ENCODE results near the gene TRIM59. TPM values are rescaled to one million over a fixed set of nuclear protein-coding genes. Genes with fewer than 3 reads are reported as not detected.

Gene TRIM59
- total and polyA plus RNA-seq, 2 of the 4 experiments (the other 2 are of a cell fraction): 8.0 to 65.4 TPM

DNA sequence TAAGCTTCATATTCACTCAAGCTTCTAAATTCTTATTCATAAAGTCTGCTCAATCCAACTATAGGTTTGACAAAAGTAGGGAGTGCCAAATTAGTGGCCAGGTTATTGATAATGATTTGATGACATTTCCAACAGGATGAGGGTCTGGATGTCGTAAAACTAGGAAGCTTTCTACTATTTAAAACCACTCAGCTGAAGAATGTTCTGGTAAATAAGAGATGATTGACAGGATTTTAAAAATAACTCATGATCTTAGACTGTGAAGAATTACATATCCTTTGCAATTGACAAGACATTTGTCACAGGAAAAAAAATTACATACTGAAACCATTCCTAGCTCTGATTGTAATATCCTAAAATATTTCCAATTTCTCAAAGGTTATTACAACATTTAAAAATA lies 15.4 kb upstream of the TRIM59 start:
- in situ Hi-C loops (cut with MboI; ENCODE audit: low sequenced_read_pairs) (no loop called here), intact Hi-C loops (cut with micrococcal nuclease) (no loop called here), dilution Hi-C loops (cut with HindIII; ENCODE audit: low sequenced_read_pairs, unreplicated experiment) (no loop called here)
- Histone ChIP-seq H3K36me3 (ENCODE audit: control insufficient read depth, insufficient read depth, low read length) (no peaks in the 10 kb centered on the region), H3K23ac (ENCODE audit: low read depth, low read length) (no peak overlapping the region), H3K9me1 (ENCODE audit: insufficient read depth, low read length) (no peaks in the 10 kb centered on the region; the same call in 1 of the 2 replicates), H4K20me1 (ENCODE audit: insufficient read depth, low read length) (no peaks in the 10 kb centered on the region), H4K8ac (ENCODE audit: low read depth in 2 of 2, low read length in 2 of 2) (no peak overlapping the region), H2BK15ac (ENCODE audit: low read depth, low read length) (no peak overlapping the region), H3K9me3 (ENCODE audit: control insufficient read depth, insufficient read depth, low read length) (no peaks in the 10 kb centered on the region), H3K9ac (ENCODE audit: low read depth, low read length) (no peak overlapping the region), H3K79me1 (ENCODE audit: low read depth in 1 of 2, low read length in 2 of 2) (no peaks in the 10 kb centered on the region), H3K4me2 (ENCODE audit: low read depth, low read length) (no peak overlapping the region), H2BK20ac (ENCODE audit: low read depth, low read length) (no peak overlapping the region), H3K27me3 (ENCODE audit: control insufficient read depth, insufficient read depth, low read length) (no peaks in the 10 kb centered on the region), H3K14ac (replicated peaks; ENCODE audit: low read depth, low read length) (no peak overlapping the region), H3K18ac (ENCODE audit: low read depth, low read length) (no peak overlapping the region), H3K4me3 (ENCODE audit: insufficient read depth, low read depth, low read length) (no peak overlapping the region), H2AK9ac (replicated peaks; ENCODE audit: low read depth, low read length, poor library complexity) (no peak overlapping the region), H3K4ac (ENCODE audit: low read depth, low read length) (no peak overlapping the region), H4K91ac (ENCODE audit: insufficient read depth, low read depth, low read length) (no peak overlapping the region), H4K5ac (ENCODE audit: low read depth, low read length) (no peak overlapping the region), H3K27ac (ENCODE audit: insufficient read depth, low read length) (no peak overlapping the region), H2AK5ac (ENCODE audit: low read depth, low read length) (no peak overlapping the region), H3K4me1 (ENCODE audit: control insufficient read depth, insufficient read depth, low read length) (no peaks in the 10 kb centered on the region), H2AFZ (replicated peaks; ENCODE audit: low read length, poor library complexity) (no peak overlapping the region), H3K56ac (ENCODE audit: extremely low read depth, insufficient read depth, low read length) (no peak overlapping the region), H2BK120ac (ENCODE audit: low read depth, low read length) (no peak overlapping the region), H2BK5ac (ENCODE audit: low read depth, low read length, poor library complexity, severe bottlenecking) (no peak overlapping the region)
- ChIA-PET POLR2A (ENCODE audit: unreplicated experiment) (no interaction called here), CTCF (interaction anchor here (0.6 kb wide), 1 partner anchor 34 kb away, joined by 4 read pairs; no protein-coding TSS in a partner anchor)
- no CpG with 5 or more reads among the region's 1 CpG for WGBS, 2 experiments (ENCODE audit: extremely low coverage in 2 of 2, insufficient read length in 1 of 2)
- ATAC-seq (ENCODE audit: low read depth) (no peak), DNase-seq (no peak)
- BruUV-seq (replicated peaks): no TSS peak
- TF ChIP-seq, protein P1, sequence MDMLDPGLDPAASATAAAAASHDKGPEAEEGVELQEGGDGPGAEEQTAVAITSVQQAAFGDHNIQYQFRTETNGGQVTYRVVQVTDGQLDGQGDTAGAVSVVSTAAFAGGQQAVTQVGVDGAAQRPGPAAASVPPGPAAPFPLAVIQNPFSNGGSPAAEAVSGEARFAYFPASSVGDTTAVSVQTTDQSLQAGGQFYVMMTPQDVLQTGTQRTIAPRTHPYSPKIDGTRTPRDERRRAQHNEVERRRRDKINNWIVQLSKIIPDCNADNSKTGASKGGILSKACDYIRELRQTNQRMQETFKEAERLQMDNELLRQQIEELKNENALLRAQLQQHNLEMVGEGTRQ (IDR thresholded peaks at IDR 0.05; ENCODE audit: low read depth, low read length): no peak
- no peak for TF ChIP-seq CEBPB (IDR thresholded peaks at IDR 0.05; ENCODE audit: low read depth, low read length)
- no peak for TF ChIP-seq MAFK (IDR thresholded peaks at IDR 0.05; ENCODE audit: low read depth, low read length)
- TF ChIP-seq MAZ (IDR thresholded peaks at IDR 0.05; ENCODE audit: borderline replicate concordance, low read depth, low read length): no peak
- no peak for TF ChIP-seq RAD21 (IDR thresholded peaks at IDR 0.05; ENCODE audit: low read length)
- TF ChIP-seq, protein P2, sequence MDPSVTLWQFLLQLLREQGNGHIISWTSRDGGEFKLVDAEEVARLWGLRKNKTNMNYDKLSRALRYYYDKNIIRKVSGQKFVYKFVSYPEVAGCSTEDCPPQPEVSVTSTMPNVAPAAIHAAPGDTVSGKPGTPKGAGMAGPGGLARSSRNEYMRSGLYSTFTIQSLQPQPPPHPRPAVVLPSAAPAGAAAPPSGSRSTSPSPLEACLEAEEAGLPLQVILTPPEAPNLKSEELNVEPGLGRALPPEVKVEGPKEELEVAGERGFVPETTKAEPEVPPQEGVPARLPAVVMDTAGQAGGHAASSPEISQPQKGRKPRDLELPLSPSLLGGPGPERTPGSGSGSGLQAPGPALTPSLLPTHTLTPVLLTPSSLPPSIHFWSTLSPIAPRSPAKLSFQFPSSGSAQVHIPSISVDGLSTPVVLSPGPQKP (IDR thresholded peaks at IDR 0.05; ENCODE audit: borderline replicate concordance, low read depth, low read length): no peak
- TF ChIP-seq RFX5 (IDR thresholded peaks at IDR 0.05; ENCODE audit: low read depth, low read length): no peak
- no peak for TF ChIP-seq SMC3 (IDR thresholded peaks at IDR 0.05; ENCODE audit: low read depth, low read length)
- no peak for TF ChIP-seq CHD1 (IDR thresholded peaks at IDR 0.05; ENCODE audit: low read depth, low read length)
- no peak for TF ChIP-seq BHLHE40 (IDR thresholded peaks at IDR 0.05; ENCODE audit: low read depth, low read length)
